GM18909 (cell line): ENCODE data around the gene TADA2A.
"Not testable (repeated sequence)": the region's sequence is repeated elsewhere in the genome, so short reads cannot be mapped to it uniquely, and the experiment has no call there.

Experiments
- ATAC-seq: cut with Tn5 transposase; IDR thresholded peaks from one replicate; pipeline ENCODE4 v1.9.1; 2021; ENCODE audit warnings: mild to moderate bottlenecking; ENCODE audit not compliant: unreplicated experiment, poor library complexity

The TADA2A gene

DNA sequence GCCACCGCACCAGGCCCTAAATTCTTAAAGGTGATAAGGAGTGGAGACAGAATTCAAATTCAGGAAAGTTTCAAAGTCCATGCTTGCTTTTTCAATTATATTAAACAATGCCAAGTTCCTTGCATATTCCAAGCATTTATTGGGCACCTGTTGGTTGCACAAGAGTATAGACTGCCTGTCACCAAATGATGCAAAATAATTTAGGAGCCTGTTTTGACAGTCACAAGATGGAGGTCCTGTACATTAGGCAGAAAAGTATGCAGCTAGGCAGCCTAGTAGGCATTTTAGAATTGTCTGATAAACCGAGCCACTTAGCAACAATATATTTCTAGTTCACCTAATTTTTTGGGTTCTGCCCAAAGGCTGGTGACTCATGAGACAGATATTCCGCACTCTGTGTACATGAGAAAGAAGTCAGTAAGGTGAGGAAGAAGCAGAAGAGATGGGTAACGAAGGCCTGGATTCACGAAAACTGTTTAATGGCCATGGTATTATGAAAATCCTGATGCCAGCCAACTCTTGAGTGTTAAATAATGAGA lies 7.4 kb upstream of the TADA2A start:
- ATAC-seq = no peak

DNA sequence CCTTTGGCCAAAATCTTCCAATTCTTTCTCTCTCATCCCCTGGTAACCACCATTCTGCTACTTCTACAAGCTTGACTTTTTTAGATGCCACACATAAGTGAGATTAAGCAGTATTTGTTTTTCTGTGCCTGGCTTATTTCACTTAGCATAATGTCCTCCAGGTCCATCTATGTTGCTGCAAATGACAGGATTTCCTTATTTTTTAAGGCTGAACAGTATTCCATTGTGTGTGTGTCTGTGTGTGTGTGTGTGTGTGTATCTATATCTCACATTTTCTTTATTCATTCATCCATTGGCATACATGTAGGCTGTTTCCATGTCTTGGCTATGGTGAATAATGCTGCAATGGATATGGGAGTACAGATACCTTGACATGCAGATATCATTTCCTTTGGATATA lies 6.2 kb upstream of the TADA2A start:
- ATAC-seq = no peak

DNA sequence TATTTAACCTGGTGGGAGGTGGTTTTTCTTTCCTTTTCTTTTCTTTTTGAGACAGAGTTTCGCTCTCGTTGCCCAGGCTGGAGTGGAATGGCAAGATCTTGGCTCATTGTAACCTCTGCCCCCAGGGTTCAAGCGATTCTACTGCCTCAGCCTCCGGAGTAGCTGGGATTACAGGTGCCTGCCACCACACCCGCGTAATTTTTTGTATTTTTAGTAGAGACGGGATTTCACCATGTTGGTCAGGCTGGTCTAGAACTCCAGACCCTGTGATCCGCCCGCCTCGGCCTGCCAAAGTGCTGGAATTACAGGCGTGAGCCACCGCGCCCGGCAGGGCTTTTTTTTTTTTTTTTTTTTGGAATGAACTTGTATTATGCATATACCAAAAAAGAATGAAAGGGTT lies 1.2 kb upstream of the TADA2A start:
- not testable (repeated sequence) for ATAC-seq

DNA sequence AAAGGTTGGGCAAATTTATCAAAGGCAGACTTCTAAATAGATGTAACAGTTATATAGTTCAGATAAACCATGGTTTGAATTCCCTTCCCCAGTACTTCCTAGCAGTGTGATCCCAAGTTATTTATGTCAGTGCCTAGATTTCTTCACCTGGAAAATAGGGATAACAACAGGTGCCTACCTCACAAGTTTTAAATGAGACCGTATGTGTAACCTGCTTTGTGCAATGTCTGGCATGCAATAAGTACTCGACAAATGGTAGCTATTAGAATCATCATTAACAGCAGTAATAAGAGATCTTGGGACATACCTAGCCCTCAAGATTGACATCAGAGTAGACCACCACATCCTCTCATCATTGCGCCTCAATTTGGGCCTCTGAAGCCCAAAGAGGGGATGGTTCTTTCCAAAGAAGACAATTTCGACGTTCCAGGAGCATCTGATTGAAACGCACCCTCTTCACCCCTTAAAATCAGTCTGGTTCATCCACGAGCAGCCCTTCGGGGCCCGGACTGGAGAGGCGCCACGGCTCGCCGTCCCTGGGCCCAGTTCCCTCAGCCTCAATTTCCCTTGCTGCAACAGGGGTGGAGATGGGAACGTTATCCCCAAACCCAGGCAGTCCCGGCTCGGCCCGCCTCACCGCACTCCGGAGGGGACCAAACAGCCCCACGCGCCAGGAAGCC lies 591 bp upstream of the TADA2A start:
- ATAC-seq = peak; percentile 47

DNA sequence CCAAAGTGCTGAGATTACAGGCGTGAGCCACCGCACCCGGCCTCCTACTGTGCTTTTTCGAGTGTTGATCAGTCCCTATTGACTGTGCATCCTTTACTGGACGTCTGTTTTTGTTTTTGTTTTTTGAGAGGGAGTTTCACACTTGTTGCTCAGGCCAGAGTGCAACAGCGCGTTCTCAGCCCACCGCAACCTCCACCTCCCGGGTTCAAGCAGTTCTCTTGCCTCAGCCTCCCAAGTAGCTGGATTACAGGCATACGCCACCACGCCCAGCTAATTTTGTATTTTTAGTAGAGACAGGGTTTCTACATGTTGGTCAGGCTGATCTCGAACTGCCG lies 1.4 kb downstream of the TADA2A start:
- ATAC-seq = not testable (repeated sequence)

DNA sequence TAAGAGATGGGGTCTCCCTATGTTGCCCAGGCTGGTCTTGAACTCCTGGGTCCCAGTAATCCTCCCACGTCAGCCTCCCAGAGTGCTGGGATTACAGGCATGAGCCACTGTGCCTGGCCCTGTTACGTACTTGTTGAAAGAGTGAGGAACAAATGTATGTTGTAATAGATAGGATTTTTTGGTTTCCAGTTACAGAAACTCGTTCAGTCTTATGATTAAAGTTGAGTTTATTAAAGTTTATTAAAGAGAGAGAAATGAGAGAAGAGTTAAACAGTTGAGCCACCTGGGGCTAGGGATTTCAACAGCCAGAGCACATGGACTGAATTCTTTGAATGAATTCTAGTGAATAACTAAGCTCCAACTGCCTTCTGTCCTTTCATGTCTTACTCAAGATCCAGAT lies 3.7 kb downstream of the TADA2A start:
- no peak for ATAC-seq

DNA sequence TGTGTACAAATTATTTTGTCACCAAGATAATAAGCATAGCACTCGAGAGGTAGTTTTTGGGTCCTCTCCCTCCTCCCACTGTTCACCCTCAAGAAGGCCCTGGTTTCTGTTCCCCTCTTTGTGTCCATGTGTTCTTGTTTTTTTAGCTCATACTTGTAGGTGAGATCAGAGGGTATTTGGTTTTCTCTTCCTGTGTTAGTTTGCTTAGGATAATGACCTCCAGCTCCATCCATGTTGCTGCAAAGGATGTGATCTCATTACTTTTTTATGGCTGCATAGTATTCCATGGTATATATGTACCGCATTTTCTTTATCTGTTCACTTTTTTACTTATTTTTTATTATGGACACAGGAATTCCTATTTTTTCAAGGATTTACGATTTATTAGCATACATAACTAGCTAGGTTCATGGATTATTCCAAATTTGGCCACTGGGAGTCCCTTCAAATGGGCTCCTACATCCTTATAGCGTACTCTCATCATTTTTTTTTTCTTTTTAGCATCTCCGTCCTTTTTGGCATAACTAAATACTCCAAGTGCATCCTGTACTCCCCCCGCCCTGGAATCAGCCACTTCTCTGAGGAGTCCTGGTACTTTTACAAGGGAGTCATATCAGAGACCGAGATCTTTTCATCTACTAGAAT lies 7.3 kb downstream of the TADA2A start:
- ATAC-seq = no peak

DNA sequence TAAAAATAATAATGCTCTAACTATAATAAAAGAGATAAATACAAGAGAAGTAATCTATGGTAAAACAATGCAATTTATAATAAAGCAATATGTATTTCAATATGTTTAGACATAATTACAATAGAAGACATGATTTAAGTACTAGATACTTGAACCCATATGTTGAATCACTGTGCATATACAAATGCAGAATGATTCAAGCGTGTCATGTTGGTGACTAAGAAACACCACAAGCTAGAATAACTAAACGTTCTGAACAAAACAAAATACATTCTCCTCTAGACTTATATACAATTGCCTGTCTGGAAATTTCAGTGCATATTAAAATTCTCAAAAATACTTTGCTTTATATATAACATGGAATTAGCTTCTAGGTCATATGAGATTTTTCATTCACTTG lies 11.2 kb downstream of the TADA2A start:
- ATAC-seq = no peak

DNA sequence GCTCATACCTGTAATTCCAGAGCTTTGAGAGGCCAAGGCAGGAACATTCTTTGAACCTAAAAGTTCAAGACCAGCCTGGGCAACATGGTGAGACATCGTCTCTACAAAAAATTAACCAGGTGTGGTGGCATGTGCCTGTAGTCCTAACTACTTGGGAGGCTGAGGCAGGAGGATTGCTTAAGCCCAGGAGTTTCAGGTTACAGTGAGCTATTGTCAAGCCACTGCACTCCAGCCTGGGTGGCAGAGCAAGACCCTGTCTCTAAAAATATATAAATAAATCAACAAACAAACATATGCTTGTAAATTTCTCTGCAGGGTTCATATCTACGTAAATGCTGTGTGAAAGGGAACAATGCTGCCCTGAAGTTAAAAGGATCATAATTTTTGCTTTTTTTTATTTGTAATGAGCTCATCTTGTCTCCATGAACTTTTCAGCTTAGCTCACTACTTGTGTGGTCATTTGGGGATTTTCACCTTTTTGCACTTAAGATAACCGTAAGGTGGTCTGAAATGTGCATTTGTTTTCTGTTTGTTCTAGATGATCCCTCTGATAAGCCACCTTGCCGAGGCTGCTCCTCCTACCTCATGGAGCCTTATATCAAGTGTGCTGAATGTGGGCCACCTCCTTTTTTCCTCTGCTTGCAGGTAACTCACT lies 16.4 kb downstream of the TADA2A start:
- no peak for ATAC-seq

DNA sequence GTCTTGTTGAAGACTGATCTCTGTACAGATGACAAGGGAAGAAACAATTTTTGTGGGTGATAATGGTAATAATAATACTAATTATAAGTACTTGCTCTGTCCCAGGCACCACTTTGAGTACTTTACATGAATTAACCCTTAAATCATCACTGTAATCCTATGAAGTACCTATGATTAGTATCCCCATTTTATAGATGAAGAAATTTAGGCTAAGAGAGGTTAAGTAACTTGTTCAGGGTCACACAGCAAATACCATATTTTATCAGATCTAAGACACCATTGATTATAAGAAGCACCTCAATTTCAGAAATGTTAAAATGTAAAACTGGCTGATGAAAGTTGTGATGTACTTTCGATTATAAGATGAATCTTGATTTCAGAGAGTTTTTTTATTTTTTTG lies 18.6 kb downstream of the TADA2A start:
- no peak for ATAC-seq

DNA sequence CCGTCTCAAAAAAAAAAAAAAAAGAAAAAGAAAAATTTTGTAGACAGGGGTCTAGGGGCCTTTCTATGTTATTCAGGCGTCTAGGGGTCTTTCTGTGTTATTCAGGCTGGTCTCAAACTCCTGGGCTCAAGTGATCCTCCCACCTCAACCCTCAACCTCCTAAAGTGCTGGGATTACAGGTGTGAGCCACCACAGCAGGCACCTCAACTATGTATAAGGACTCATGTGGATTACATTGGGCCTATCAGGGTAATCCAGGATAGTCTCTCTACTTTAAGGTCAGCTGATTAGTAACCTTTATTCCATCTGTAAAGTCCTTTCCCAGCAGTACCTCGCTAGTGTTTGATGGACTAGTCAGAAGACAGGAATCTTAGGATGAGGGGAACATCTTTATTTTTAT lies 22.4 kb downstream of the TADA2A start:
- no peak for ATAC-seq

DNA sequence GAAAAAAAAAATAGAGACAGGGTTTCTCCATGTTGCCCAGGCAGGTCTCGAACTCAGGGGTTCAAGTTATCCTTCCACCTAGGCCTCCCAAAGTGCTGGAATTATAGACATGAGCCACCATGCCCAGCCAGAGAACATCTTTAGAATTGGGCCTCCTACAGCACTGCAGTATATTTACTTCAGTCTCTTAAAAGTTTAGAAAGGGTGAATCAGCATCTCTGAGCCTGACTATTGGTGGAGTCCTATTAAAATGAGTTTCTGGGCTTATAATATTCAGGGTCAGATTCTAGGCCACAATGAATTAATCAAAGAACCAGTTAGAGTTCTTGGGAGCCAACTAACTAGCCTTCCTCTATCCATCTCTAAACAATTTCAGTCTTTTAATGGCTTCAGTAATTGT lies 22.8 kb downstream of the TADA2A start:
- no peak for ATAC-seq

DNA sequence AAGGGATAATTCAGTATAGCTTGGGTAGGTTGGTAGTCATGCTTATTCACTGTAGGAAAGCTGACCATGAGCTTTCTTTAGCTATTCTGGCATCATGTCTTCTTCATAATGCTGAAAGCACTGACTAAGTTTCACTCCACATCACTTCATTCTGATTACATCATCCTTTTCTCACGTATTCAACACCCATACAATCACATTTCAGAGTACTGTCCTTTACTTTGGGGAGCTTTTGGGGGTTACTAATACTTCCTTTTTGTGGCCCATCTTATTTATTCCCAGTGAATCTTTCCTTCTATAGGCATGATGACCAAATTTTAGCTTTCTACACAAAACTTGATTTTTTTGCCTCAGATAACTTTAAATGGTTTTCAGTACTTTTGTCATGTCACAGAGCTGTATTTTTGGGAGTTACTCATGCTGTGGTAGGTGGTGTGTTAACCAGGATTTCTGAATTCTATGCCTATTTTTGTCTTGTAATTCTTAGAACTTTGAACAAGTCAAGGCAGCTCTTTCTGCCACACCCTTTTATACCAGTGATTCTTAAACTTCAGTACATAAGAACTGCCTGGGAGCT lies 23.5 kb downstream of the TADA2A start:
- no peak for ATAC-seq

DNA sequence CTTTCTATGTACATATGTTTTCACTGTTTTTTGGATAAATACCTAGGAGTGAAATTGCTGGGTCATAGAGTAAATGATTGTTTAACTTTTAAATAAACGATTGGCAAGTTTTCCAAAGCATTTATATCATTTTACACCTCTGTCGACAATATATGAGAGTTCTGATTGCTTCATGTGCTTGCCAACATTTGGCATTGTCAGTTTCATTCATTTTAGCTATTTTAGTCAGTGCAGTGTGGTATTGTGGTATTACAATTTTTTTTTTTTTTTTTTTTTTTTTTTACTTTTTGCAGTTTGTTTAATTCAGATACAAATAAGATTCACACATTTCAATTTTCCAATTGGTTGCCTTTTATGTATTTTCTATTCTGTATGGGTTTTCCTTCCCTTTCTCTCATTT lies 26.0 kb downstream of the TADA2A start:
- ATAC-seq = no peak

DNA sequence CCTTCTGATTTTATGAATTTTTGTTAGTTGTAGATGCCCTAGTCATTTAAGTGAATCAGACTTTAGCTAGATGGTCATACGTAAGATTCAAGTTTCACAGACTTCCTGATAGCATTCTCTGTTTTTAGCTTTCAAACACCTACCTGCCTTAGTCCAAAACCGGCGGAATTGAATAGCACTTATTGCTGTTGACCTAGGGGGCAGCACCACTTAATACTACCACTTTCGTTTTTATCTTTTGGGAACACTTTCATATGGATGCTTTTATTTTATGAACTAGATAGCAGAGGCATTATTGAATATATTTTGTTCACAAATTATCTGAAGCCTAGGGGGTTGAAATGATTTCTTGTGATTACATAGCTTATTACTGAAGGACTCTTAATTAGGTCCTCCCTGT lies 31.5 kb downstream of the TADA2A start:
- ATAC-seq = no peak

DNA sequence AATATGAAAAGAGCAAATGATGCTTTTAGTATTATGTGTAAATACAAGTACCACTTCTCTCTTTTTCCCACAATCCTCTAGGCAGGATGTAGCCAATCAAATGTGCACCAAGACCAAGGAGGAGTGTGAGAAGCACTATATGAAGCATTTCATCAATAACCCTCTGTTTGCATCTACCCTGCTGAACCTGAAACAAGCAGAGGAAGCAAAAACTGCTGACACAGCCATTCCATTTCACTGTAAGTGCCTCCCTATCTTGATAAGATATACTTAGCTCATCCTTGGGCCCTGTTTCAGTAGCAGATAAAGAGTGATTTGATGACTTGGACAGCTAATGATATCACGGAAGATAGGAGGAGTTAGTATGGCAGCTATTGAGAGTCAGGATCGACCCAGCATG lies 33.7 kb downstream of the TADA2A start:
- ATAC-seq = no peak

DNA sequence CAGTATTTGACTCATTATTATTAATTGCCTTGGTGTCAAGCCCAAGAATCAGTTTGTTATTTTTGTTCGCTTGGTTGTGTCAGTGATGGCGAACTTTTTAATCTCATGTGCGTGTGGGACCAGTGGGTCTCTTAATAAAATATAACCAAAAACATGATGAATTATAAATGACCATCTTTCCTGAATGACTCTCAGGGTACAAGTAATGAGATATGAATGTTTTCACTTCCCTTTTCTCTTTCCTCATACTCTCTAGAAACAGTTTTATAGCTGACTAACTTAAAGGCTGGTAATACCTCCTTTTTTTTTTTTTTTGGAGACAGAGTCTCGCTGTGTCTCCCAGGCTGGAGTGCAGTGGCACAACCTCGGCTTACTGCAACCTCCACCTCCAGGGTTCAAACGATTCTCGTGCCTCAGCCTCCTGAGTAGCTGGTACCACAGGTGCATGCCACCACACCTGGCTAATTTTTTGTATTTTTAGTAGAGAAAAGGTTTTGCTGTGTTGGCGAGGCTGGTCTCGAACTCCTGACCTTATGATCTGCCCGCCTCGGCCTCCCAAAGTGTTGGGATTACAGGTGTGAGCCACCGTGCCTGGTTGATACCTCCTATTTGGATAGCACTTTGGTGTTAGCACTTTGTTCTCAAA lies 34.8 kb downstream of the TADA2A start:
- ATAC-seq = not testable (repeated sequence)

DNA sequence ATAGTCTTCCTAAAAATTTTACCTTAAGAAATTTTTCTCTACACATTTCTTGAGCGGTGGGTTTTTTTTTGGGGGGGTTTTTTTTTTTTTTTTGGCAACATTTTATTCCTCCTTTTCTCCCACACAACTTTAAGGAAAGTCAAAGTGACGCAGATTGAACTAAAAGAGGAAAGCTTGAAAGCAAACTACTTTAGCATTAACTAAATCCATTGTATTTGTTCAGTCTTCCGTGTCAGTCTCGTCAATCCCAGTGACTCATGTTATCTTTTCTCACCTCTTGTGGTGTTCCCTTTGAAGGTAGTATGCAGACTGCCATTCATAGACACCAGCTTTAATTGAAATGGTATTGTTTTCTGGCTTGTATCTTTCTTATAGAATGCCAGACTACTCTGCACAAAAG lies 39.3 kb downstream of the TADA2A start:
- no peak for ATAC-seq

DNA sequence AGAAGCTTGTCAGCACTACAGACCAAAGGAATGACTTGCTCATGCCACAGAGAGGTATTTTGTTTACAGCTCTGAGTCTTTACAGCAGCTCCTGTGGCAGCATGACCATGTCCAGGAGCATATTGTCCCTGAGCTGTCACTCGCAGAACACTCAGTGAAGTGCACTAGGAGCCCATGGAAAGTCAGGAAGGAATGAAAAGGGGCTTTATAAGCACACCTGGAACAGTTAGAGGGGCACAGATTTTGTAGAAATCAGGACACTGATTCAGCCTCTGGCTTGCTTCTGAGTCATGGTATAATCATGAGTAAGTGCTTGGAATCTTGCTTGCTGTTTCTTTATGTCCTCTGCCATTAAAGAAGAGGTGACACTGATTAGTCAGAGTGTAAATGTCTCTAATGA lies 41.0 kb downstream of the TADA2A start:
- ATAC-seq = no peak

DNA sequence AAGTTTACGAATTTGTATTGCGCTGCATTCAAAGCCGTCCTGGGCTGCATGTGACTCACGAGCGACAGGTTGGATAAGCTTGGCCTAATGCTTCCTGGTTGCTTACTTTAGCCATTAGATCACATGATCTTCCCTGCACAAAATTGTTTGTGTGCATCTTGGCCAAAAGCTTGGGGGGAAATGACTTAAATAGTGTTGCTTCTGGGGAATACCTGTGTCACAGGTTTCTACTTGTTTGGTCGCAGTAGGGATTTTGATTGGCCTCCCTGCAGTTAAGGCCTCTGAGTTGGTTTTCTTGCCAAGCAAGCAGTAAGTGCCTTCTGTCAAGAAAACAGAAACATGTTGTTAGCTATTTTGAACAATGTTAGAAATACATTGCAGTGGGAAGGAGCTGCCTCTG lies 43.4 kb downstream of the TADA2A start:
- ATAC-seq = no peak

DNA sequence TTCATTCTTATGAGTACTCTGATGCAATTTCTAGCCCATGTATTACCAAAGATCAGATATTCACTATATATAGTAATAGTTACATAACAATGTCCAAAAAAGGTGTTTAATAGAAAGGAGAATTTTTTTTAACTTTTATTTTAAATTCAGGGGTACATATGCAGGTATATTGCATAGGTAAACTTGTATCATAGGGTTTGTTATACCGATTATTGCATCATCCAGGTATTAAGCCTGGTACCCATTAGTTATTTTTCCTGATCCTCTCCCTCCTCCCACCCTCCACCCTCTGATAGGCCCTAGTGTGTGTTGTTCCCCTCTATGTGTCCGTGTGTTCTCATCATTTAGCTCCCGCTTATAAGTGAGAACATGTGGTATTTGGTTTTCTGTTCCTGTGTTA lies 51.1 kb downstream of the TADA2A start:
- not testable (repeated sequence) for ATAC-seq
